SK-N-SH treated with all-trans-retinoic acid at 6 μM for 48 hours (cell line): ENCODE data around the gene NFATC2IP.

Source experiments
- POU6F1 ChIP-seq: fragments of 250-450 bp; sonication (Bioruptor Pico); IDR thresholded peaks from 2 replicates; pipeline ENCODE4 v1.8.0; 2021; ENCODE audit warnings: low read depth, mild to moderate bottlenecking, moderate library complexity, borderline replicate concordance
- RARB ChIP-seq: fragments of 250-450 bp; sonication (Bioruptor Pico); IDR thresholded peaks from 2 replicates; pipeline ENCODE4 v1.8.0; 2021; ENCODE audit warnings: mild to moderate bottlenecking, moderate library complexity
- ZC3H10 ChIP-seq: fragments of 250-450 bp; sonication (Bioruptor Pico); IDR thresholded peaks from 2 replicates; pipeline ENCODE4 v1.5.1; 2021; ENCODE audit warnings: mild to moderate bottlenecking, moderate library complexity
- ZFP30 ChIP-seq: fragments of 450-650 bp; formaldehyde crosslinking; IDR thresholded peaks from 2 replicates; pipeline ENCODE4 v1.5.0; 2022; ENCODE audit warnings: mild to moderate bottlenecking, moderate library complexity
- ZNF8 ChIP-seq: fragments of 450-650 bp; formaldehyde crosslinking; IDR thresholded peaks from 2 replicates; pipeline ENCODE4 v1.5.0; 2020; ENCODE audit warnings: mild to moderate bottlenecking, moderate library complexity
- TF ChIP-seq, protein P1 (sequence below): fragments of 250-450 bp; sonication (Bioruptor Pico); IDR thresholded peaks from 2 replicates; pipeline ENCODE4 v1.8.0; 2020; ENCODE audit warnings: mild to moderate bottlenecking, moderate library complexity, borderline replicate concordance
- TF ChIP-seq, protein P2 (sequence below): fragments of 250-450 bp; sonication (Bioruptor Pico); IDR thresholded peaks from 2 replicates; pipeline ENCODE4 v1.5.1; 2021; ENCODE audit warnings: mild to moderate bottlenecking, moderate library complexity

- no peak for TF ChIP-seq ZNF8 (CRISPR knock-in tag)
- no peak for TF ChIP-seq ZC3H10
- TF ChIP-seq, protein P1, sequence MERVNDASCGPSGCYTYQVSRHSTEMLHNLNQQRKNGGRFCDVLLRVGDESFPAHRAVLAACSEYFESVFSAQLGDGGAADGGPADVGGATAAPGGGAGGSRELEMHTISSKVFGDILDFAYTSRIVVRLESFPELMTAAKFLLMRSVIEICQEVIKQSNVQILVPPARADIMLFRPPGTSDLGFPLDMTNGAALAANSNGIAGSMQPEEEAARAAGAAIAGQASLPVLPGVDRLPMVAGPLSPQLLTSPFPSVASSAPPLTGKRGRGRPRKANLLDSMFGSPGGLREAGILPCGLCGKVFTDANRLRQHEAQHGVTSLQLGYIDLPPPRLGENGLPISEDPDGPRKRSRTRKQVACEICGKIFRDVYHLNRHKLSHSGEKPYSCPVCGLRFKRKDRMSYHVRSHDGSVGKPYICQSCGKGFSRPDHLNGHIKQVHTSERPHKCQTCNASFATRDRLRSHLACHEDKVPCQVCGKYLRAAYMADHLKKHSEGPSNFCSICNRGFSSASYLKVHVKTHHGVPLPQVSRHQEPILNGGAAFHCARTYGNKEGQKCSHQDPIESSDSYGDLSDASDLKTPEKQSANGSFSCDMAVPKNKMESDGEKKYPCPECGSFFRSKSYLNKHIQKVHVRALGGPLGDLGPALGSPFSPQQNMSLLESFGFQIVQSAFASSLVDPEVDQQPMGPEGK (CRISPR knock-in tag), result no peak
- no peak for TF ChIP-seq RARB
- TF ChIP-seq POU6F1 (CRISPR knock-in tag), result no peak
- TF ChIP-seq, protein P2, sequence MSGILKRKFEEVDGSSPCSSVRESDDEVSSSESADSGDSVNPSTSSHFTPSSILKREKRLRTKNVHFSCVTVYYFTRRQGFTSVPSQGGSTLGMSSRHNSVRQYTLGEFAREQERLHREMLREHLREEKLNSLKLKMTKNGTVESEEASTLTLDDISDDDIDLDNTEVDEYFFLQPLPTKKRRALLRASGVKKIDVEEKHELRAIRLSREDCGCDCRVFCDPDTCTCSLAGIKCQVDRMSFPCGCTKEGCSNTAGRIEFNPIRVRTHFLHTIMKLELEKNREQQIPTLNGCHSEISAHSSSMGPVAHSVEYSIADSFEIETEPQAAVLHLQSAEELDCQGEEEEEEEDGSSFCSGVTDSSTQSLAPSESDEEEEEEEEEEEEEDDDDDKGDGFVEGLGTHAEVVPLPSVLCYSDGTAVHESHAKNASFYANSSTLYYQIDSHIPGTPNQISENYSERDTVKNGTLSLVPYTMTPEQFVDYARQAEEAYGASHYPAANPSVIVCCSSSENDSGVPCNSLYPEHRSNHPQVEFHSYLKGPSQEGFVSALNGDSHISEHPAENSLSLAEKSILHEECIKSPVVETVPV (CRISPR knock-in tag), result no peak
- TF ChIP-seq ZFP30 (CRISPR knock-in tag), result no peak
These were observed 35.6 kb upstream of the NFATC2IP start for GRCh38 chr16:28915181-28915580.
